GM10266 (cell line): ENCODE results near the gene PRF1.
"Not testable (repeated sequence)": the region's sequence is repeated elsewhere in the genome, so short reads cannot be mapped to it uniquely, and the experiment has no call there.

ENCODE experiments used
- DNase-seq: peaks from one replicate; pipeline ENCODE4 v3.0.0; 2012; ENCODE audit errors: extremely low spot score
- TF ChIP-seq, protein P1 (sequence below): IDR thresholded peaks from 2 replicates; pipeline ENCODE4 v1.5.1; 2012; ENCODE audit warnings: mild to moderate bottlenecking, low read depth; ENCODE audit not compliant: control insufficient read depth, insufficient read depth; ENCODE audit errors: missing control alignments

PRF1 gene

DNA sequence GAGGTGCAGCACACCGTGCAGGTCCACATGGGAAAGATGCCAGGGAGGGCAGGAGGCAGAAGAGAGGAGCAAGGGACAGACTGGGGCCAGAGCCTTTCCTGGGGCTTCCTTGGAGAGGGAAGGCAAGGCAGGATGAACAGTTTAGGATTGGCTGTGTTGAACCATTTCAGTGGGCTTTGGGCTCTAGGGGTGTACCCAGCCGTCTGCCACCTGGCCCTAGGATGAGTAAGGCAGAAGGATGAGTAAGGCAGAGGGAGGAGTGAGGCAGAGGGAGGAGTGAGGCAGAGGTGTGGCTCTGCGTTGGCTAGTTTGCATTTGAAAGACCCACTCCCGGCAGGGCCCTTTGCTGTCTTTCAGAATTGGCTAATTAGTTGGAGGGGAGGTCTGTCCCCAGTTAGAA, 31.5 kb upstream of the PRF1 start:
- no peak for DNase-seq
- TF ChIP-seq, protein P1, sequence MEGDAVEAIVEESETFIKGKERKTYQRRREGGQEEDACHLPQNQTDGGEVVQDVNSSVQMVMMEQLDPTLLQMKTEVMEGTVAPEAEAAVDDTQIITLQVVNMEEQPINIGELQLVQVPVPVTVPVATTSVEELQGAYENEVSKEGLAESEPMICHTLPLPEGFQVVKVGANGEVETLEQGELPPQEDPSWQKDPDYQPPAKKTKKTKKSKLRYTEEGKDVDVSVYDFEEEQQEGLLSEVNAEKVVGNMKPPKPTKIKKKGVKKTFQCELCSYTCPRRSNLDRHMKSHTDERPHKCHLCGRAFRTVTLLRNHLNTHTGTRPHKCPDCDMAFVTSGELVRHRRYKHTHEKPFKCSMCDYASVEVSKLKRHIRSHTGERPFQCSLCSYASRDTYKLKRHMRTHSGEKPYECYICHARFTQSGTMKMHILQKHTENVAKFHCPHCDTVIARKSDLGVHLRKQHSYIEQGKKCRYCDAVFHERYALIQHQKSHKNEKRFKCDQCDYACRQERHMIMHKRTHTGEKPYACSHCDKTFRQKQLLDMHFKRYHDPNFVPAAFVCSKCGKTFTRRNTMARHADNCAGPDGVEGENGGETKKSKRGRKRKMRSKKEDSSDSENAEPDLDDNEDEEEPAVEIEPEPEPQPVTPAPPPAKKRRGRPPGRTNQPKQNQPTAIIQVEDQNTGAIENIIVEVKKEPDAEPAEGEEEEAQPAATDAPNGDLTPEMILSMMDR: no peak

DNA sequence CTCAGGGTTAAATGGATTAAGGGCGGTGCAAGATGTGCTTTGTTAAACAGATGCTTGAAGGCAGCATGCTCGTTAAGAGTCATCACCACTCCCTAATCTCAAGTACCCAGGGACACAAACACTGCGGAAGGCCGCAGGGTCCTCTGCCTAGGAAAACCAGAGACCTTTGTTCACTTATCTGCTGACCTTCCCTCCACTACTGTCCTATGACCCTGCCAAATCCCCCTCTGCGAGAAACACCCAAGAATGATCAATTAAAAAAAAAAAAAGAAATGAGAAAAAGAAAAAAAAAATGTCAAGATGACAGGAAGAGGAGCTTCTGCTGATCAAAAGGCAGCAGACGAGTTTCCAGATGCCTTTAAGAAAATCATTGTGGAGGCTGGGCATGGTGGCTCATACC, 29.2 kb upstream of the PRF1 start:
- DNase-seq: not testable (repeated sequence)

DNA sequence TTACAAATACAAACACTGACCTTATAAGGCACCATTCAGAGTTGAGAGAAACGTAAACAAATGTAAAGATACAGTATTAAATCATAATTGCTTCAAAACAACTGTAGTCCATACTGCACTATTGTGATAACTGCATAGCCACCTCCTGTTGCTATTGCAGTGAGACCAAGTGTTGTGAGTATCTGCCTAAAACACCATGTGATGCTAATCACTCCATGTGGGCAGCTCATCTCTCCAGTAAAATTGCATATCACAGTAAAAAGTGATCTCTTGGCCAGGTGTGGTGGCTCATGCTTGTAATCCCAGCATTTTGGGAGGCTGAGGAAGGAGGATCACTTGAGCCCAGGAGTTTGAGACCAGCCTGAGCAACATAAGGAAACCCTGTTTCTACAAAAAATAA, 26.8 kb upstream of the PRF1 start:
- no peak for DNase-seq
- TF ChIP-seq, protein P1: no peak

DNA sequence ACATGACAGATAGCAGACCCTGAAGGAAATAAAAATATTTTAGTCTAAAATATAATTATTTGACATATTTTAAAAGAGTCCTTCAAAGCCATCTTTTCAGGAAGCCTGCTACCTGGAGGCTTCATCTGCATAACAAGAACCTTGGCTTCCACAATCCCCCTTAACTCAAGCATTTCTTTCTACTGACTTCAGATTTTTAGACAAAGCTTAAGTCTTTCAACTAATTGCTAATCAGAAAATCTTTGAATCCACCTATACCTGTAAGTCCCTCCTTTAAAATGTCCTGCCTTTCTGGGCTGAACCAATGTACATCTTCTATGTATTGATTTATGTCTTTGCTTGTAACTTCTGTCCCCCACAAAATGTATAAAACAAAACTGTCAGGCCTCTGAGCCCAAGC, 23.5 kb upstream of the PRF1 start:
- no peak for DNase-seq
- TF ChIP-seq, protein P1: no peak

DNA sequence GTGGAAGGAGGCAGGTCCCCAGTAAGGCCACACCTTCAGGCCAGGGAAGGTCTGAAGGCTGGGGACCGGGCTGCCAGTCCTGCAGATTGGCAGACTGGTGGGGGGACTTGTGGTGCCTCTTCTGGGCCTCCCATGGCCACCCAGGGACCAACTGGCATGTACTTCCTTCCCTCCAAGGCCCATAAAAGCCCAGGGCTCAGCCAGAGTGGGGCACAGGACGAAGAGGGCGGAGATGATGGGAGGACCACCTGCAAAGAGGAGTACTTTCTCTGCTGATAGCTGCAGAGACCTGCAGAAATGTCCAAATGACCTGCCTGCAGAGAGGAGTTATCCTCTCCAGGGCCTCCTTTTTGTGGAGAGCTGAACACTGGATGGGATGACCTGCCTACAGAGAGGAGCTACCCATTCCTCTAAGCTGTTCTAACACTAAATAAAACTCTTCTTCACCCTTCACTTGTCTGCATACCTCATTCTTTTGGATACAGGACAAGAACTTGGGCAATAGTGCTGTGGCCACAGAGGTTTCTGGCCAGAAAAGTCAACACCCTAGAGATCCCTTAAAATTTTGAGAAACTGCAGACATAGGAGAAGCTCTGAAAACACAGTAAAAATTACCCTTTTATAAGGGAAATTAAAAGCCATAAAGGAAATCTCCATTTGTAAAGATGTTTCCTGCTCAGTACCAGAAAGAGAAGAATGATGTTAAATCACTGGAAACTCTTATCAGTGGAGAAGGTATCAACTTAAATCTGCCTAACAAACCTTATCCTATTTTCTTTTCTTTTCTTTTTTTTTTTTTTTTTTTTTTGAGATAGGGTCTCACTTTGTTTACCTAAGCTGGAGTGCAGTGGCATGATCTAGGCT, 20.7 kb upstream of the PRF1 start:
- TF ChIP-seq, protein P1: no peak
- DNase-seq: no peak

DNA sequence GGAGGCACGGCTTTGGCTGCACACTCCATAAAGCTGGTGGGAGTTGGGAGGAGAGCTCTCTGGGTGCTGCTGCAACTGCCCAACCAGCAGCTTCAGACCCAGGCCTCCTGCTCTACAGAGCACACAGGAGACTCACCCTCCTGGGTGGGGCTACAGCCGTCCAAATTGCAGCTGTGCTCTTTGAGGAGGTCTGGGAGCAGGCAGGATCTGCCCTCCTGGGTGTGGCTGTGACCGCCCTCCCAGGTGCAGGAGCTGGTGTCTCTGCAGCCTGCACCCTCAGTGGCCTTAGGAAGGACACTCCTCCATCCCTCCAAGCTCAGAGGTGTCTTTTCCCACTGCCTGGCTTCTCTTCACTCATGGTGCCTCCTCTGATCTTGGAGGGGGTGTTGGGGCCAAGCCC, 20.0 kb upstream of the PRF1 start:
- TF ChIP-seq, protein P1: no peak
- no peak for DNase-seq

DNA sequence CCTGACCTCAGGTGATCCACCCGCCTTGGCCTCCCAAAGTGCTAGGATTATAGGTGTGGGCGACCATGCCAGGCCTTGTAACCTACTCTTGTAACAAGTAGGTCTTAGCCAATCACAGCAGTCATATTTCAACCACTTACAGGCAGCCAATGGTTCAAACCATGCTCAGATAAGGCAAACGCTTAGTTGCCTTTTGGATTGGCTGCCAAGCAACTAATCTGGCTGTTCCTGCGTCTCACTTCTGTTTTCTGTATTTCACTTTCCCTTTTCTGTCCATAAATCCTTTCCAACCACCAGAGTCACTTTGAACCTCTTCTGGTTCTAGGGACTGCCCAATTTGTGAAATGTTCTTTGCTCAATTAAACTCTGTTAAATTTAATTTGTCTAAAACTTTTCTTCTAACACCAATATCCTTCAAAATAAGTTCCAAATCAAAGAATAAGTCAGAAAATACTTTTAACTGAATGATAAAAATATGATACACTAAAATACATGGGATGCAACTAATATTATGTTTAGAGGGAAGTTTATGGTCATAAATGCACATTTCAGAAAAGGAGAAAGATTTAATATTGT, 19.1 kb upstream of the PRF1 start:
- no peak for DNase-seq
- TF ChIP-seq, protein P1: no peak
